Activated gamma-delta T cell (primary cell): Measurements from ENCODE around the gene CETN3.

Source experiments
- DNase-seq: peaks from one replicate; lab custom pipeline; 2025; lab: John Stamatoyannopoulos, UW
- total RNA-seq, 2 donors: gene quantifications; one replicate each; lab custom pipeline; 2026; lab: John Stamatoyannopoulos, UW

CETN3 gene
- total RNA-seq, result 14.9 to 16.6 reads per million in 2 donors

DNA sequence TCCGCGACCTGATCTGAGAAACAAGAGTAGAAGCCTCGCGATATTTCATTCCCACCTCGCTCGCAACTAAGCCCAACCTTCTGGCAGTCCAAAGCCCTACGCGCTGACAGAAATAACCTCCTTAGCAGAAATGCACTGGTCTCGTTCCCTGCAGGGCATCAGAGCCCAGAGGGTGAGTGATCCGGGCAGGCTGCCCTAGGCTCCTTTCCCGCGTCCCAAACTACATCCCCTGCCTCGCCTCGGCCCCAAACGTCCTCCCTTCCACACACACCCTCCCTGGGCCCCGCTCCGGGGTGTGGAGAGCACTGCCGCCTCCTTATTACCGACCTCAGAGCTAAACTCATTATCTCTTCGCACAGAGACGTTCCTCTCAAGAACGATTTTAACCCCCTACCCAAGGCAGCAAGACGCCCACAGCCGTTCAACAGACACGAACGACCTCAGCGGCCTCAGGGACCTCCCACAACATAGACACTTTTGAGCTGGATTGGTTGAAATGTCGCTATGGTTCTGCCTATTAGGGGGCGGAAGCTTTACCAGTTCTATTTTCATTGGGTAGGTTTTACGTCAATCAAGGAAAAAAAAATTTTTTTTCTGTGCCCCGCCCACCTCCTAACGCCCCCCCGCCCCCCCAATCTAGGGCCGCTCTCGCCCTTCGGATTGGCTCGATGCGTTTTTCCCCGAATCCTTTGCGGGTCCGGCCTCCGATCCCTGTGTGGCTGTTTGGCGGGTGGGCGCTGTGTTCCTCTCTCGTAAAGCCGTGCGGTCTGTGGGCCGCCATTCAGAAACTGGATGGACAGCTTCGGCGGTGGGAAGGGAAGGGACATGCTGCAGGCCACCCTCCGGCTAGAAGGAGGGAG is at the start of gene CETN3:
Gene CETN3, minus strand, starts transcription at position 439 of the 860 bp plus-strand sequence. Its CDS starts 95 bp downstream, at position 344.
- DNase-seq, result peak; percentile 70

DNA sequence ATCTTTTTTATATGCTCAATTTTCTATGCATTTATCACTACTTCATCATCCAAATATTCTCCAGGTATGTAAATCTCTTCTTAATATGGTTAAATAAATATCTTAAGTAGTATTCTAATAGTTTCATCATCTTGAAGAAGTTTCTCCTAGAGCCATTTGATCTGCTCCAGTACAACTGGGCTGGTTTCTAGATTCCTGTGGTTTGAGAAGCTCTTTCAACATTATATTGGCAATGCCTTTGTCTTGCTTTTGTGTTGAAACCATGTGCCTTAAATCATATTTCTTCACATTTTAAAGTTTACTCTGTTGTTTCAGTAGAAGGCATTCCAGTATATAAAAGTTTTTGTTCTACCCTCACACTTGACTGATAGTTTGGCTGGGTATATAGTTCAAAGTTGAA is 37.4 kb upstream of the CETN3 start:
- no peak for DNase-seq

DNA sequence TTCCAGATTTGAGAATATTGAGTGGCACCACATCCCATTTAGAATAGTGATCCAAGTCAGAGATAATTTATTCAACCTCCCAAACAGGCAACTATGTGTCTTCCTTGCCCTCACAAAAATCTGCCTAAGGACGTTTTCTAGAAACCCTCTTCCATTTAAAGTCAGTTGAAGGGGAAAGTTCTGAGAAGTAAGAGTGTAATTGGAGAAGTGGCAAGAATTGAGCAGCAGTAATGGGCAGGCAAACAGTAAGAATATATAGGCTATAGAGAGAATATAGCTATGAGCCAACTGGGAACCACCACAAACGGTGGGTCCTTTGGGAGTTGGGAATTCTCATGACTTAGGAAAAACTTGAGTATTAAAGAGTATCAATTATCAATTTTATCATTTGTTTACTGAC is 31.1 kb upstream of the CETN3 start:
- no peak for DNase-seq

DNA sequence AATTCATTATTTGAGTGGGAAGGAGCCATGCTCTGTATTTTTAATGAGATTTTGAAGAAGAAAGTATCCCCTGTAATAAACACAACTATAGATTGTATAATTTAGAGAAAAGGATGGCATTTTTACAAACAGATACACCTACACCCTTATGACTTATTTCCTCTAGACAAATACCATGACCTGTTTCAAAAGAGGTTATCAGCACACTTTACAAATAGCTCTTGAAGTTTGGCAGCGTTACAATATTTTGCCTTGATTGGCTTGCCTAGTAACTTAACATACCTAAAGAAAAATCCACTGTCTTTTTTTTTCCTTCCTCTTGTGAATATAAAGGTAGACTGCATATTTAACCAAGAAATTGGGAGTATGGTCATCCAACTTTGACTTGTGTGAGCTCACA is 28.5 kb upstream of the CETN3 start:
- DNase-seq, result no peak

DNA sequence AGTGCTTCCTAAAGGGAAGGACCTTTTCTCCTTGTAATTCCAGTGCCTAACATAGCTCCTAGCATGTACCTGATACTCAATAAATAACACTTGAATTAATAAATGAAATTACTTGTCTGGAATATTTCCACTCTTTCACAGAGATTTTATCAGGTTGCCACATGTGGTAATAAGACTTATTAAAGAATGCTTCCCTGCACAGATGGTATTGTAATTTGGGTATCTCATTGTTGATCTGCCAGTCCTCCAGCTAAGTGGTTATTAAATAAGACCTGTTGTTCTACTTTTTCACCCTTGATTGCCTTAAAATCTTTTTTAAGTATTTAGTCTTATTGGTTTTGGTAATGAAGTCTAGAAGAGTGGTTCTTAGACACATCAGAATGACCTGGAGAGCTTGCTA is 28.1 kb upstream of the CETN3 start:
- DNase-seq, result no peak

DNA sequence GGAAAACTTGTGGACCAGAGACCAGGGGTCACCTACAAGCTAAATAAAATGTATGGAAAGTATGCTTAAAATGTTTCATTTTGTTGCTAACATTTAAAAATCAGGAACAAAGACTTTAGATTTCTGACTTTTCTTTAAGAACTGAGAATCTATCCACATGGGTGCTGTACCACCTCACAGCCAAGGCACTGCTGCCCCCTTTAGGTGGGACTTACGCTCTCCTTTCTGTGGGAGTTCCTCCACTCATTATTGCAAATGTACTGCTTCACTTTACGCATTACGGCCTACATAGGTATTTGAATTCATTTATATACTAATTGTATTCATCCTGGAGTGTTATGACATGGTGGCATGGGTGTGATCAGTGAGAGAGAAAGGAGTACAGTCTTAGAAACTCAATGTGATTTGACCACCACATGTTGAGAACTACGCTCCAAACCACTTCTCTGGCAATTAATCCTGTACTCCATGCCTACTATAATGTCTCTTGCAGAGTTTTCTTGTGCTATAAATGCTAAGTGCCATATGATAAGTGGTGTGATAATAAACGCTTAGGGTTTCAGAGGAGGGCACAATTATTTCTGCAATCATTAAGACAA is 24.7 kb upstream of the CETN3 start:
- DNase-seq, result no peak

DNA sequence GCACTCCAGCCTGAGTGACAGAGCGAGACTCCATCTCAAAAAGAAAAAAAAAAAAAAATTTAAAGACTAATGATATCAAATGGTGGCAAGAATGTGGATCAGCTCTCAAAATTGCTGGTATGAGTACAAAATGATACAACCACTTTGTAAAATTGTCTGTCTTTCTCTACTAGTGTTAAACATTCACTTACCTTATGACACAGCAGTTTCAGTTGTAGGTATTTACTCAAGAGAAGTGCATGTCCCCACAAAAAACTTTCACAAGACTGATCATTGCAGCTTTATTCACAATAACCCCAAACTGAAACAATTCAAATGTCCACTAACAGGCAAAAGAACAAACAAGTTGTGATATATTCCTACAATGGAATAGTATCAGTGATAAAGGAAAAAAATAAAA is 14.7 kb upstream of the CETN3 start:
- DNase-seq, result no peak

DNA sequence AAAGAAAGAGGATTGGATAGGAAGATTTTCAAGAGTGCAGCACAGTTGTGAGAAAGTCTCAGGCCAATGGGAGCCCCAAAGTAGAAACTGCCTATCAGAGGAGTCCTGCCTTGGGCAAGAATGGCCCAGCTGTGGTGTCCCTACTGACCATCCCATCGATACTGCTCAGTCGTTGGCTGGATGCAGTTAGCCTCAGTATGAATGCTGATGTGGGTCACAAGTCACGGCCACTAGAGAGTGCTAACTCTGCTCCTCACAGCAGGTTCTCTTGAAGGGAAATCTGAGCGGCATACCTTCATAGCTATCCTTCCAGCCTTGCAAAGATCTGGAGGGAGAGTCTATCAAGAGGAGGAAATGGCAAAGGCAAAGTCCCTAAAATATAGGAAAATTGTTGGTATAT is 11.6 kb upstream of the CETN3 start:
- DNase-seq, result no peak

DNA sequence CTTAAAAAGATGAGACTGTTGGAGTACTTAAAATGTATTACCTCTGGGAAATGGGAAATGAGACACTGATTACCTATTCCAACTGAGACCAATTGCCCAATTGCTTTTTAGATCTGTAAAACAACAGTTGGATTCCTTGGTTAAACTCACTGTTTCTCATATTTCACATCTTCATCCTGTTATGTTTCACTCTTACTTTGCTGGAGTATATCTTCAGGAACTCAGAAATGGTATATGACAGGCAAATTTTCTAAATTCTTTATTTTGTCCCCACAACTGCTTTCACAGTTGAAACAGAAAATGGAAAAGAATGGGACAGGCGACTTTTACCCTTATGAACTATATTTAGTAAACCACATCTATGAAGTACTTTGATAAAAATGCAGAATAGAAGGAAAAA is 8.7 kb upstream of the CETN3 start:
- DNase-seq, result no peak

DNA sequence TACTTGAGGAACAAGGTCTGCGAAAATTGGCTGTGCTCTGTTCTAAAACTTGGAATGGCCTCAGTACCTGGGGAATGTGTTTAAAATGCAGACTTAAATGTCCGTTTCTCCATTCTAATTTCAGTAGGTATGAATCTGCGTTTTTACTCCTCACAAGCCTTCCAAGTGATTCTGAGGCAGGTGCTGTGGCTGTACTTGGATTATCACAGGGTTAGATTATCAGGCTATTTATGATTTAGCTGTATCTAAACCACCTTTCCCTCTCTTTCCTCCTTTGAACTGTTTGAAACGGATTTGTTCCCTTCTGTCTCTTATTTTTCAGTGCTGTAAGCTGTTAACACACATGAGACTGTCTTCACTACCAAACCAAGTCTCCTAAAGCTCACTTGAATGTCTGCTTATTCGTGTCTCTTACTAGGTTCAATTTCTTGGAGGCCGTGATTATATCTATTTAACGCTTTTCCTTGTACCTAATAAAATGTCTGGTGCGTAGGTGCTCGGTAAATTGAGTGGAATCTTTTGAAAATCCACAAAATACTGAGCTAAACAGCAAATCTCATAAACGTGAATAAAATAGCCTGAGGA is 714 bp upstream of the CETN3 start:
- DNase-seq, result no peak

DNA sequence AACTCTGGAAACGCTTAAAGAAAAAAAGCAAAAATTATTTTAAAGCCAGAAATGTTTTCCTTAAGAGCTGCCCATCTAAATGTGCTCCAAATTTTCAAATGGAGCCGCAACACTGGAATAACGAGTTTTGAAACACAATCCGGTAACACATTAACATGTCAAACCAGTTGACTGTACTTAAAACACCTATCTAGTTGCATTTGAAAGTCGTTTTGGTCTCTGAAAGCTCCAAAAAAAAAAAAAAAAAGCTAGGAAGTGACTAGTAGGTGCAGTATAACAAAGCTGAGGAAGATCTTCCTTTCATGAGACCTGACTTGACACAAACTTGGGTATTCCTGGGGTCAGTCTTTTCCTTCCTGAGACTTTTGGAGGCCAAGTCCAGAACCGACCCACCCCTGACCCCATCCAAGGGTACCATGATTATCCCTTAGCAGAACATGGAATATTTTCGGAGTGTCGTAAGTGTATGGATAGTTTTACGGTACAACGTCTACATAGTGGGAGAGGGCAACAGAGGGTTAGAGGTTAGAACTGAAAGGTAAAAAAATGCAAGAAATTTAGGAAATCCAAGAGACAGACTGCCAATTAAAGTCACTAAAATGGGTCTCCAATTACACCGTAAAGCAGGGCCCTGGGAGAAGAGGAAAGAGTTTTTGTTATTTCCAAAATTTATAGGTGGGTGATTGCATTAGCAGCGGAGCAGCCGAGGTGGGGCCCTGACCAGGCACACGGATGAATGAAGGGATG is 812 bp downstream of the CETN3 start:
- peak; percentile 0 for DNase-seq

DNA sequence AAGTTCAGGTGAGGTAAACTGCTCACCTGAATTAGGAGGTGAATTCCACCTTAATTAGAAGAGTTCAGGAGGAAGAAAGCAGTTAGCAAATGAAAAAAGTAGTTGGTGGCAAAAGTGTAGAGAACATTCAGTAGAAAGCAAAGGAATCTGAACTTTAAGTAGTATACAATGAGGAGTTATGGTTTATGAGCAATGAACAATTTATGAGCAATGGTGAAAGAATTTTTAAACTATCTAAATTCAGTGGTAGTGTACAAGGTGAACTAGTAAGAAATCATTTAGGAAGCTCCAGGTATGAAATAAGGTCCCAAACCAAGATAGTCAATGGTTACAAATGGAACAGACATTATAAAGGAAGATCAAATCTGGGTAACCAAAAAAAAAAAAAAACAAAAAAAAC is 3.1 kb downstream of the CETN3 start:
- no peak for DNase-seq

DNA sequence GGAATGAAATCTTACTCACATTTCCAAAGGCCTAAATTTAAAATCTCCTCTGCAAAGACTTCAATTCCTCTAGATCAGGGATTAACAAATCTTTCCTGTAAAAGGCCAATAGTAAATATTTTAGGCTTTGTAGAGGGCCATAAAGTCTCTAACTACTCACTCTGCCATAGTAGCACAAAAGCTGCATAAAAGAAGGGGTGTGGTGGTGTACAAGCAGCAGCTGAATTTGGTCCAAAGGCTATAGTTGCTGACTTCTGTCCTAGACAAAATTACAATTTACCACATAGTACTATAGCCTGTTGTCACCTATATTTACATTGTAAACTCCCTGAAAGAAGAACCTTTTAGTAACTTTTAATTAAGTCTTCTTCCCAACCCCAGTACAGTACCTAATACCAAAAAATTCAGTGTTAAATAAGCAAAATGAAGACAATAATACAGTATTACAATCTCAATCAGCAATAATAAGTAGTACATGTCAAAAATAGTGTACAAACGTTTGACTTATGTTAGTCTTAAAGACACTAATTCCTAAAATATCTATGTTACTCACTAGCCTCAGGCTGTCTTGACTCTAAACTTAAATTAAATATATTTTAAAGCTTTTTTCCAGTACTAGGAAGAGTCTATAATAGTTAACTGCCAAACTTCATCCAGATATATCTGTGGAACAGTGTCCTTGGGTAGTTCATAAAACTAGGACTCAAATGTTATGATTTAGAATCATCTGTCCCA is 6.9 kb downstream of the CETN3 start:
- DNase-seq, result no peak

DNA sequence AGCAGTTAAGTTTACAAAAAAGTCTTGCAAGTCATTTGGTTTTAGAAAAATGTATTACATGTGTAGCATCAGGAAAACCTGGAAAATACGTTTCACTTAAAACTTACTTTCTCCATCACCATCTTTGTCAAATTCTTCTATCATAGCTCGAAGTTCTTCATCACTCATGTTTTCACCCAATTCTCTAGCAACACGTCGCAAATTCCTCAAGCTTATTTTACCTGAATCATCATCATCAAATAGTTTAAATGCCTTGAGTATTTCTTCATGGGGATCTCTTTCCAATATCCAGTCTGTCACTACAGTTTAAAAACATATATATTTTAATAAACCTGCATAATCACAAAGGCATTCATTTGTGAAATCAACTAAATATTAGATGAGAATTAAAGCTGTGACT is 10.3 kb downstream of the CETN3 start:
- no peak for DNase-seq

DNA sequence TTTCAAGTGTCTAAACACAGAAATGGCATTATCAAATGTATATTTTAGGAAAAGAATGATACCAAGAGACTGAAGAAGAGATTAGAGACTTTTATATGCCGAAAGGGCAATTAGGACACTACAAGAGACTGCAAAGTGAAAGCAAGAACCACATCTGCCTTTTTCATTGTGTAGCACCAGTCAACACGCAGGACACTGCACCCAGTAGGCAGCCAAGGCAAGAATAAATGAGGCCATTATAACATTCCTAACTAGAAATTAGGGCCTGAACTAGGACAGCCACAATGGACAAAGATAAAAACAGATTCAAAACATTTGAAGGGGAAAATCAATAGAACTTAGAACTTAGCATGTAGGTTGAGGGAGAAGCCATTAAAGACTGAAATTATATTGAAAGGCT is 10.8 kb downstream of the CETN3 start:
- DNase-seq, result no peak

DNA sequence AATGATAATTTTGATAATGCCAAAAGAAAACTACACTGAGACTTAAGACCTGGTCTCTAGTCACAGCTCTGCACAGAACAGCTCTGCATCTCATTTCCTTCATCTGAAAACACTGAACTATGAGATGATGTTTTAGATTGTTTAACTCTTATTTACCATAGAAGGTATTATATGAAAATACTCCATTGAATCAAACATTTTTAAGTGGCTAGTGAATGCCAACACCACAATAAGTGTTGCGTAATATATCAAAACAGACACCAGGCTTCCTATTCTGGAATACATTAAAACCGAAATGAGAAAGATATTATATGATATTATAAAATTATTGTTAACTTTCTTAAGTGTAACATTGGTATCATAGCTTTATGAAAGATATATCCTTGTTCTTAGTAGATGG is 14.6 kb downstream of the CETN3 start:
- no peak for DNase-seq

DNA sequence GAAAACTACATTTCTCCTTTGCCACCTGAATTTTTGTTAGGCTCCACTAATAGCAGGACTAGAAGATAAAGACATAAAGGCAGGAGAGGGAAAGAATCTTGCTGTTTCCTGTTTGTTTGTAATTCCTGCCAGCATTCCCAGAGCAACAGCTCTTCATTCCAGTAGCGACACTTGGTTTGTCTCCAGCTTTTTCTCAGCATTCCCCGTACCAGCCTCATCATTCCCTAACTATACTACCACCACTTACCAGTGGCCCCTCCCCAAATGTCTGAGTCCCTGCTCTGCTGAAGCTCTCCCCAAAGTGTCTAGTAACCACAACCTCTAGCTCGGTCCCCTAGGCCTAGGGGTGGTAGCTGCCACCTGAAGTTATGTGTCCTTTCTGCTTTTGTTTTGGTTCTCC is 18.6 kb downstream of the CETN3 start:
- DNase-seq, result no peak

DNA sequence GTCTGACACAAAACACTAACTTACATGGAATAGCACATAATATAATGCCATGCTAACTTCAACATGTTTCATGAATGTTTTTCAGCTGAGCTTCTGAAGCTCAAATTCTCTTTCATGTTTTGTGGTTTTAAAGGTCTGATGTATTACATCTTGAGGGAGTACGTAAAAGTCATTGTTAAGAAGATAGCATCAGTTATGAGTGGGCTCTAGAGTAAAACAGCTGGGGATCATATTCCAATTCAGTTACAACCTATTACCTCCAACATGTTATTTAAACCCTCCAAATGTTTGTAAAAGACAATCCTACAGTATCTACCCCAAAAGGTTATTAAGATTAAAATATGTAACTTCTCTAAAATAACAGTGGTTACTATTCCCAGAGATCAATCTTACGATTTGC is 19.2 kb downstream of the CETN3 start:
- DNase-seq, result no peak

DNA sequence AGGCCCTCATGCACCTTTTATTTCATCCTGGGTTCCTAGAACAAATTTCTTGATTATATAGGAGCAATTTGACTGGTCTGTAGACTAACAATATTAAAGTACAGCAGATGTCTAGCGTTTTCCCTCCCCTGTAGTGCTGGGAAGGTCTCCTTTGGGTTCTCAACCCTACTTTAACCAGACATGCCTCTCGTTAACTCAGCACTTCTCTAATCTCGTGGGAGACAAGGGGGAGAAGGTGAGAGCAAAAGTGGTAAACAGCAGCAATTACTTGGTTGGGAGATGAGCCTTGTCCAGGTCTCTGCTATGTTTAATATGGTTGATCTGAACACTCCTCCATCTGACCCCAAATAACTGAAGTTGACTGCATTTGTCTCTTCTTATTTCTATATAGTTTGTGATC is 22.0 kb downstream of the CETN3 start:
- DNase-seq, result no peak

DNA sequence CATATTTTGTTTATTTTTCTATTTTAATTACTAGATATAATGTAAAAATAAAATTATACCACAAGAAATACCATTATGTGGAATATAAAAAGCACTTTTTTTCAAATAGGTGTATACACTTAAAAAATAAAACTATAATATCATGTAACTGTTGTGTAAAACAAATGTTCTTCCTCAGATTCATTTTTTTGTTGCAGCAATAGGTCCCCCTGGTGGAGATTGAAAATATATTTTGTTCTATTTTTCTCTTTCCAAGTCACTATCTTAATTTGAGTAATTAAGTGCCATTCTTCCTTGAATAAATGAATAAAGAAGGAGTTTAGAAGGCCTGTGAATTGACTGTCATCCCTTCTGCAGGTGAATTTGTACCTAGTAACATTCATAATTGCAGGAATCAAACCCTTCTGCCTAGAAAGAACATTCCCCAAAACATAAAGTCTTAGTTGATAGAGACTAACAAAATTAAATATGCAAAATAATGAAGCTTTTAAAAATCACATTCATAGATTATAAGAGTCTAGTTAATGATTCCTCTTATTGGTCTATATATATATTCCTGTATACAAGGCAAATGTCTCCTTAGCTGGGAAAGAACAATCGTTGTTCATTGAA is 23.4 kb downstream of the CETN3 start:
- DNase-seq, result no peak

DNA sequence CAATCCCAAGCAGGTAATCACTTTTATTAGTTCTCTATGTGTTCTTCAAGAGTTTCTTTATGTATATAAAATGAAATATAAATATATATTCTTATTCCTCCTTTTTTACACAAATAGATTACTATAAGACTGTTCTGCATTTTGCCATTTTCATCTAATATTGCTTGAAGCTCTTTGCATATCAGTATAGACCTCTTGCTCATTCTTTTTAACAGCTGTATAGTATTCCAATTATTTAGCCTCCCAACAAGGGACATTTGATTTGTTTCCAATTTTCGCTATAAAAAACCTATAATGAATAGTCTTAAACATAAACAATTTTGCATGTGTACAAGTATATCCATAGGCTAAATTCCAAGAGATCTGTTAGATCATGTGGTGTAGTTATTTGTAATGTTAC is 25.2 kb downstream of the CETN3 start:
- DNase-seq, result no peak
